Peyer's patch (tissue), 4 donors: Measurements from ENCODE around the gene ERC2.

Experiments used
- POLR2A ChIP-seq, 2 donors: fragments of 450-650 bp; IDR thresholded peaks; one replicate each; pipeline ENCODE4 v1.5.1; 2017; ENCODE audit warnings: antibody characterized with exemption in 2 of 2, mild to moderate bottlenecking in 2 of 2, moderate library complexity in 2 of 2
- TF ChIP-seq, protein P1 (sequence below), 6 experiments: fragments of 450-650 bp in 4 of 6; fragments of 200-600 bp in 2 of 6; sonication (generic) in 1 of 6; IDR thresholded peaks; one replicate each; pipeline ENCODE4 v1.5.1; 2017 to 2019; ENCODE audit warnings: antibody characterized with exemption in 6 of 6, mild to moderate bottlenecking in 3 of 6, moderate library complexity in 1 of 6

- TF ChIP-seq, protein P1, sequence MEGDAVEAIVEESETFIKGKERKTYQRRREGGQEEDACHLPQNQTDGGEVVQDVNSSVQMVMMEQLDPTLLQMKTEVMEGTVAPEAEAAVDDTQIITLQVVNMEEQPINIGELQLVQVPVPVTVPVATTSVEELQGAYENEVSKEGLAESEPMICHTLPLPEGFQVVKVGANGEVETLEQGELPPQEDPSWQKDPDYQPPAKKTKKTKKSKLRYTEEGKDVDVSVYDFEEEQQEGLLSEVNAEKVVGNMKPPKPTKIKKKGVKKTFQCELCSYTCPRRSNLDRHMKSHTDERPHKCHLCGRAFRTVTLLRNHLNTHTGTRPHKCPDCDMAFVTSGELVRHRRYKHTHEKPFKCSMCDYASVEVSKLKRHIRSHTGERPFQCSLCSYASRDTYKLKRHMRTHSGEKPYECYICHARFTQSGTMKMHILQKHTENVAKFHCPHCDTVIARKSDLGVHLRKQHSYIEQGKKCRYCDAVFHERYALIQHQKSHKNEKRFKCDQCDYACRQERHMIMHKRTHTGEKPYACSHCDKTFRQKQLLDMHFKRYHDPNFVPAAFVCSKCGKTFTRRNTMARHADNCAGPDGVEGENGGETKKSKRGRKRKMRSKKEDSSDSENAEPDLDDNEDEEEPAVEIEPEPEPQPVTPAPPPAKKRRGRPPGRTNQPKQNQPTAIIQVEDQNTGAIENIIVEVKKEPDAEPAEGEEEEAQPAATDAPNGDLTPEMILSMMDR (IDR thresholded peaks at IDR 0.05) = no peak
- no peak for TF ChIP-seq POLR2A (IDR thresholded peaks at IDR 0.05)
Observed at GRCh38 chr3:55507808-55508207, 960.5 kb downstream of the ERC2 start.
